ENCODE results near the gene CLNK. TPM values are rescaled to one million over a fixed set of nuclear protein-coding genes. Genes with fewer than 3 reads are reported as not detected.

Gene CLNK
- total RNA-seq, 1 experiment from 2014 or later, result not detected

- Mint-ChIP-seq H3K4me3 (no peak overlapping the region), H3K36me3 (ENCODE audit: insufficient read depth in 1 of 3, low read depth in 3 of 3) (no peaks in the 10 kb centered on the region), H3K4me1 (peaks cover 15 to 19% of the 10 kb centered on the region in 2 experiments), H3K9me3 (no peaks in the 10 kb centered on the region; a peak in 1 of 5 replicates), H3K27me3 (ENCODE audit: low read depth) (no peaks in the 10 kb centered on the region; the same call in 1 of the 2 replicates), H3K27ac (no peak overlapping the region)
- Histone ChIP-seq H2AFZ (ENCODE audit: low read length) (no peak overlapping the region), H2BK15ac (ENCODE audit: low read depth, low read length) (no peak overlapping the region), H3K14ac (ENCODE audit: insufficient read depth, low read length) (no peak overlapping the region), H4K8ac (replicated peaks; ENCODE audit: insufficient read length, low read depth, low read length) (no peak overlapping the region), H4K91ac (ENCODE audit: insufficient read length, low read depth, low read length) (no peak overlapping the region), H3K79me1 (ENCODE audit: insufficient read depth, low read depth, low read length, poor library complexity, severe bottlenecking) (no peaks in the 10 kb centered on the region), H3K4ac (ENCODE audit: low read depth, low read length) (no peak overlapping the region), H2BK120ac (ENCODE audit: low read depth, low read length, poor library complexity, severe bottlenecking) (no peak overlapping the region), H3K9ac (ENCODE audit: extremely low read depth, insufficient read length, low read length) (no peak overlapping the region), H2BK12ac (ENCODE audit: insufficient read length, low read depth, low read length) (no peak overlapping the region), H2BK20ac (ENCODE audit: low read depth, low read length, poor library complexity, severe bottlenecking) (no peak overlapping the region), H4K20me1 (ENCODE audit: control insufficient read depth, insufficient read depth, insufficient read length) (no peaks in the 10 kb centered on the region), H3K18ac (ENCODE audit: insufficient read length, low read depth, low read length) (no peak overlapping the region), H3K9me3 (ENCODE audit: control insufficient read depth, low read depth, low read length) (no peaks in the 10 kb centered on the region), H3T11ph (ENCODE audit: low read length) (no peak overlapping the region), H3K4me2 (ENCODE audit: insufficient read depth, insufficient read length, low read length) (no peak overlapping the region), H3K23me2 (ENCODE audit: insufficient read length, low read depth, low read length, poor library complexity, severe bottlenecking) (no peaks in the 10 kb centered on the region), H2AK5ac (ENCODE audit: insufficient read length, low read length) (no peak overlapping the region), H3K27me3 (ENCODE audit: insufficient read depth, low read length) (no peaks in the 10 kb centered on the region), H4K5ac (ENCODE audit: insufficient read length, low read depth, low read length) (no peak overlapping the region), H3K27ac (ENCODE audit: insufficient read length, low read depth, low read length) (no peak overlapping the region), H3K56ac (ENCODE audit: insufficient read length, low read depth, low read length) (no peak overlapping the region), H3K79me2 (ENCODE audit: insufficient read depth, low read length) (no peaks in the 10 kb centered on the region), H2BK5ac (ENCODE audit: insufficient read length, low read length) (no peak overlapping the region), H3K23ac (ENCODE audit: insufficient read length, low read depth, low read length) (no peak overlapping the region), H3K4me1 (ENCODE audit: insufficient read depth, low read length) (no peaks in the 10 kb centered on the region)
- no peak for TF ChIP-seq CTCF (conservative IDR thresholded peaks at IDR 0.05)
- no peak for DNase-seq
- no CpG with 5 or more reads among the region's 6 CpGs for WGBS (ENCODE audit: extremely low coverage, insufficient read length, low lambda C conversion rate)
These were observed 149.7 kb downstream of the CLNK start for GRCh38 chr4:10534820-10535219.

All from H9 (cell line).